Measurements from ENCODE around the gene ATP5F1B.

Gene ATP5F1B

GRCh38 chr12:56616925-56617324 lies 28.9 kb downstream of the ATP5F1B start:
- DNase-seq (ENCODE audit: low read depth in 2 of 2), result no peak

GRCh38 chr12:56616244-56616643 lies 29.5 kb downstream of the ATP5F1B start:
- DNase-seq (ENCODE audit: low read depth in 2 of 2), result no peak

- no peak for DNase-seq (ENCODE audit: low read depth in 2 of 2)
These were observed 31.2 kb downstream of the ATP5F1B start for GRCh38 chr12:56614627-56615026.

GRCh38 chr12:56604355-56604754 lies 41.4 kb downstream of the ATP5F1B start:
- no peak for DNase-seq (ENCODE audit: low read depth in 2 of 2)

- no peak for DNase-seq (ENCODE audit: low read depth in 2 of 2)
These were observed 43.5 kb downstream of the ATP5F1B start for GRCh38 chr12:56602239-56602638.

GRCh38 chr12:56601503-56601902 lies 44.3 kb downstream of the ATP5F1B start:
- DNase-seq (ENCODE audit: low read depth in 2 of 2), result no peak

GRCh38 chr12:56600753-56601152 lies 45.0 kb downstream of the ATP5F1B start:
- DNase-seq (ENCODE audit: low read depth in 2 of 2), result no peak

- DNase-seq (ENCODE audit: low read depth in 2 of 2), result no peak
These were observed 46.0 kb downstream of the ATP5F1B start for GRCh38 chr12:56599797-56600196.

- no peak for DNase-seq (ENCODE audit: low read depth in 2 of 2)
These were observed 46.7 kb downstream of the ATP5F1B start for GRCh38 chr12:56599041-56599440.

- no peak for DNase-seq (ENCODE audit: low read depth in 2 of 2)
These were observed 49.0 kb downstream of the ATP5F1B start for GRCh38 chr12:56596815-56597214.

- peak; percentile 38 to 39 for DNase-seq (ENCODE audit: low read depth in 2 of 2)
These were observed 51.7 kb downstream of the ATP5F1B start for GRCh38 chr12:56593909-56594621.

GRCh38 chr12:56591961-56592360 lies 53.8 kb downstream of the ATP5F1B start:
- no peak for DNase-seq (ENCODE audit: low read depth in 2 of 2)

- DNase-seq (ENCODE audit: low read depth in 2 of 2), result no peak
These were observed 54.7 kb downstream of the ATP5F1B start for GRCh38 chr12:56591126-56591525.

- no peak for DNase-seq (ENCODE audit: low read depth in 2 of 2)
These were observed 55.5 kb downstream of the ATP5F1B start for GRCh38 chr12:56590237-56590830.

GRCh38 chr12:56589783-56590182 lies 56.0 kb downstream of the ATP5F1B start:
- DNase-seq (ENCODE audit: low read depth in 2 of 2), result no peak

Measured in activated CD4-positive, alpha-beta T cell treated with anti-CD3 and anti-CD28 coated beads for 24 hours (primary cell).